Stimulated activated CD4-positive, alpha-beta T cell treated with anti-CD3 and anti-CD28 coated beads, Interleukin-1b, Interleukin-23, amount 100 ng/mL, for 48 hours (primary cell): ENCODE results near the gene GRK2.

Experiments used
- DNase-seq: peaks from one replicate; pipeline ENCODE4 v3.0.0-alpha.2; 2020

GRK2 gene

DNA sequence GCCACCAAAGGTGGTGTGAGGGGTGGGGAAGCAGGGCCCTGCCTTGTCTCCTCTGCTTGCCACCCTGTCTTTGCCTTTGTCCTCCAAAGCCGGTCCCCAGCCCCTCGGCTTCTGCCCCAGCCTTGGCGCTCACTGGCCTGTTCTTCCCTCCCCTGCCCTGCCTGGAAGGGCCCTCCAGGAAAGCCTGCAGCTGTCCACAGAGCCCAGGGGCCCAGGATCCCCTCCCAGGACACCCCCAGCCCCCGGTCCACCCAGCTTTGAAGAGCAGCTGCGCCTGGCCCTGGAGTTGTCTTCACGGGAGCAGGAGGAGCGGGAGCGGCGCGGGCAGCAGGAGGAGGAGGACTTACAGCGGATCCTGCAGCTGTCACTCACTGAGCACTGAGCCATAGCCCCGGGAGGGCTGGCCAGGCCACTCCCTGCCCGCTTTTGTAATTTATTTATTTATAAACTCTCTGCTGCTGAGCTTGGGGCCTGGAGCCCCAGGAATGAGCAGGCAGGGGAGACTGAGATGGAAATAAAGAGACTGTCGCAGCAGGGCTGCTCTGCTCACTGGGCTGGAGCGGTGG is 35.8 kb downstream of the GRK2 start:
- DNase-seq = no peak

DNA sequence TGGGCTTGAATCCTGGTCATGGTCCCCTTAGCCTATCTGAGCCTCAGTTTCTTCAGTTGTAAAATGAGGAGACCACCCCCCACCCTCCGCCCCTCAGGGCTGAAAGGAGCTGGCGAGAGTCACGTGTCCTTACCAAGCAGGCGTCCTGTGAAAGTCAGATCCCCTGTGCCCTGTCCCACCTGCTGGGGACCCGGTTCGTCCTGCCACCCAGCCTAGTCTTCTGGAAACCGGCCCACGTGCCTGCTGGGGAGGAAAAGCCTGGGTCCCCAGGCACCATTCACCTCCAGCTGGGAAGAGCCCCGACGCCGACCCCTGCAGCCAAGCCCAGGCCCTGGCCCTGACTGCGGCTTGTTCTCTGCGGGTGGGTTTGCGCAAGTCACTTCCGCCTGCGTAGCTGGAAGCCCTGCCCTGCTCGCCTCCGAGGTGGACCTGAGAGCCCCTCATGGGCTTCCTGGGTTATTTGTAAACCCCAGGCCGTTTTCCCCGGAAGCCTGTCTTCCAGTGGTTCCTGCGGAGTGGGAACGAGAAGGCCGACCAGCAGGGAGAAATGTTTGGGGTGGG is 36.4 kb downstream of the GRK2 start:
- no peak for DNase-seq

DNA sequence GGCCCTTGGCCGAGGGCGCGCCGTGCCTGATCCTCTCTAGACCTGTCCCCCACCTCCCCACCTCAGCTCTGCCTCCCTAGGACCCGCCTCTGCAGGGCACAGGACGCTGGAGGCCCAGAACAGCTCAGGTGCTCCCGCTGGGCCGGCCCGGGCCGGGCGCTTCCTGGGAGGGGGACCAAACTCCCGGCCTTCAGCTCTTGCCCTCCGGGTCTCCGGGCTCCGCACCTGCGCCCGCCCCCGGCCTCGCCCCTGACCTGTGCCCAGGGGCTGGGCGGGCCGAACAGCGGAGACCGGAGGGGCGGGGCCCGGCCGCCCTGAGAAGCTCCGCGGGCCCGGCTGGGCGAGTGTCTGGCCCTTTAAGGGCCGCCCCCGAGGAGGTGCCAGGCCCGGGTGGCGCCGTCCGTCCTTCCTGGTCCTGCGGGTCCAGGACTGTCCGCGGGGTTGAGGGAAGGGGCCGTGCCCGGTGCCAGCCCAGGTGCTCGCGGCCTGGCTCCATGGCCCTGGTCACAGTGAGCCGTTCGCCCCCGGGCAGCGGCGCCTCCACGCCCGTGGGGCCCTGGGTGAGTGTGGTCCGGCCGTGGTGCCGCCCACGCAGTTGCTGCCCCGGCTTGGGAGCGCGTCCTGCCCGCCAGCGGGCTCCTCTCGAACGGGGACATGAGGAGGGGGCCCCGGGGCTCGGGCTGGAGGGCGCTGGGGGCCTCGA is 37.0 kb downstream of the GRK2 start, which contains the start of gene SSH3:
TSS of gene SSH3 (plus strand) at position 399 of the 703 bp plus-strand sequence. CDS start at position 495, 96 bp downstream.
- no peak for DNase-seq

DNA sequence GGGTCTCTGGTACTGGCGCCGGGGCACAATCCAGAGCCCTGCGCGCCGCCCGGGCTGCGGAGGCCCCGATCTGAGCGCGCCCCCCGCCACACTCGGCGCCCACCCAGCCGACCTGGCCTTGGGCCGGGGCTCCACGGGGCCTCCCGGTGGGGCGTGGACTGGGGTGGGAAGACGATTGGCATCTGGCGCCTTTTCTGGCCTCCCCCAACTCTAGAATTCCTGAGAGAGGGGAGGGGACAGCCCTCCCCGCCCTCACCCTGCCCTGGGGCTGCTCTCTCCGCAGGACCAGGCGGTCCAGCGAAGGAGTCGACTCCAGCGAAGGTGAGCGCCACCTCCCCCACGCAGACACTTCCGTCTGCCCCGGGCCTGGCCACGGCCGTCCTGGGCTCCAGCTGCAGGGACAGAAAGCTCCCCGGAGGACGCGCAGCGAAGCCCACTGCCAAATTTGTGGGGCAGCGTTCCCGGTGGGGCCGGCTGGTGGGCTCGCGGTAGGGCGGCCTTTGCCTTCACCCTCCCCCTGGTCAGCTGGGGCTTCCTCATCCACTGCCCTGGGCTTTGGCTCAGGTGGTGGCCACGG is 37.6 kb downstream of the GRK2 start:
- no peak for DNase-seq

DNA sequence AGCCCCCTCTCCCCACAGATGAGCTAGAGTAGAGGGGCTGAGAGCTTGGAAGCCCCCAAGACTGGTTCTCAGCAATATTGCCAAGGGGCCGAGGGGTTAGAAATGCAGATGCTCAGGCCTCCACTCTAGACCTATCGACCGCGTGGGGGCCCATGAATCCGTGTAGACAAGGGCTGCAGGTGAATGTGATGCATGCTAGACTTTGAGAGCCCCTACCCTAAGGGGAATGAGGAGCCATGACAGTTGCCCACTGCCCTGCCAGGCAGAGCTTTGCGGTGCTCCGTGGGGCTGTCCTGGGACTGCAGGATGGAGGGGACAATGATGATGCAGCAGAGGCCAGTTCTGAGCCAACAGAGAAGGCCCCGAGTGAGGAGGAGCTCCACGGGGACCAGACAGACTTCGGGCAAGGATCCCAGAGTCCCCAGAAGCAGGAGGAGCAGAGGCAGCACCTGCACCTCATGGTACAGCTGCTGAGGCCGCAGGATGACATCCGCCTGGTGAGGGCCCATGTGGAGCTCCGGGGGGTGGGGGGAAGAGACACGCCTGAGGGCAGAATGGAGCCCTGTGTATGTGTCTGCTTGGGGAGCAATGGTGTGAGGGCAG is 38.3 kb downstream of the GRK2 start:
- no peak for DNase-seq

DNA sequence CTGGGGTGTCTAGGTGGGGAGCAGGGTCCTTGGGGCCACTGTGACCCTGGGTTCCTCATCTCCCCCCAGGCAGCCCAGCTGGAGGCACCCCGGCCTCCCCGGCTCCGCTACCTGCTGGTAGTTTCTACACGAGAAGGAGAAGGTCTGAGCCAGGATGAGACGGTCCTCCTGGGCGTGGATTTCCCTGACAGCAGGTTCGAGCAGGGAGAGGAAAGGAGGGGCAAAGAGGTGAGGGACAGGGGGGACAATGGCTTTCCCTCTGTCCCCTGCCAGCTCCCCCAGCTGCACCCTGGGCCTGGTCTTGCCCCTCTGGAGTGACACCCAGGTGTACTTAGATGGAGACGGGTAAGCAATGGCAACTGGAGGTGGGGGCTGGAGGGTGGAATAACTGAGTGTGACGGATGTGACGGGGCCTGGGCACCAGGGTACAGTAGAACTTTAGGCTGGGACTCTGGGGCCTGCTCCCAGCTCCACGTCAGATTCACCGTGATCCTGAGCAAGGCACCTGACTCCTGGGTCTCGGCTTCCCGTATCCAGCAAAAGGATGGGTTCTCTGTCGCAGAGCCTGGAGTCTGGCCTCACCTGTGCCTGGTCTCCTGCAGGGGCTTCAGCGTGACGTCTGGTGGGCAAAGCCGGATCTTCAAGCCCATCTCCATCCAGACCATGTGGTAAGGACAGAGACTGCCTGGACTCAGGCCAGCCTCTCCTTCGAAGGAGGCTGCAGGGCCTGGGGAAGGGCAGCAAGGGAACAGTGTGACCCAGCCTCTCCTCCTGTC is 40.7 kb downstream of the GRK2 start:
- DNase-seq = no peak

DNA sequence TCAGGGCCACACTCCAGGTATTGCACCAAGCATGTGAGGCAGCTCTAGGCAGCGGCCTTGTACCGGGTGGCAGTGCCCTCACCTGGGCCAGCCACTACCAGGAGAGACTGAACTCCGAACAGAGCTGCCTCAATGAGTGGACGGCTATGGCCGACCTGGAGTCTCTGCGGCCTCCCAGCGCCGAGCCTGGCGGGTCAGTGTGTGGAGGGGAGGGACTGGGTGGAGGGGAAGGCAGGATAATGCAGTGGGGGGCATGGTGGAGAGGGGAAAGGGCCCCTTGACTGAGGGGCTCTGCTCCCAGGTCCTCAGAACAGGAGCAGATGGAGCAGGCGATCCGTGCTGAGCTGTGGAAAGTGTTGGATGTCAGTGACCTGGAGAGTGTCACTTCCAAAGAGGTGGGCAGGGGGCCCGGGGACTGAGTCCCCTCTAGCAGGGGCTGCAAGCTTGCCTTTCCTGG is 41.3 kb downstream of the GRK2 start:
- no peak for DNase-seq

DNA sequence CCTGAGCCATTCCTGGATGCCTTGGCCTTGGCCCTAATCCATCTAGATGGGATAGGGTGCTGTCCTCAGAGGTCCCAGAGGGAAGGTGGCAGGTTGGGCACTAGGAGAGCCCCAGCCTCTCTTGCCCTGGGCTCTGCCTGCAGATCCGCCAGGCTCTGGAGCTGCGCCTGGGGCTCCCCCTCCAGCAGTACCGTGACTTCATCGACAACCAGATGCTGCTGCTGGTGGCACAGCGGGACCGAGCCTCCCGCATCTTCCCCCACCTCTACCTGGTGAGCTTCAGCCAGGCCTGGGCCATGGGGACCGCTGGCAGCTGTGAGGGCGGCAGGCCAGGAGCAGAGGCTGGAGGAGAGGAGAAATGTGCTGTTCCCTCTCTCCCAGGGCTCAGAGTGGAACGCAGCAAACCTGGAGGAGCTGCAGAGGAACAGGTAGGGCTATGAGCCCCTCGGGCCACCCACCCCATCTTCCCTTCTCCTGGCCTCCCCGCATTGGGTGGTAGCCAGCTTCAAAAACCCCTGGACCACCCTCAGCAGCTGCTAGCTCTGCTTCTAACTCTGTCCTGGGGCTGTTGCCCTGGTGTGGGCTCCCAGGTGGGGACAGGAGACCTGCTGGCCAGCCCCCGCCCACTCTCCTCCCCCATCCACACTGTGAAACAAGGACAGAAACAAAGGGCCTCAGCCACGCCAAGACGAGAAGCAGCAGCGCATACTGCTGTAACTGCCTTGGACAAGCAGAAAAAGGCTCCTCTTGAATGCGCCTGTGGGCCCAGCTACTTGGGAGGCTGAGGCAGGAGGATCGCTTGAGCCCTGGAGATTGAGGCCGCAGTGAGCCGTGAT is 42.0 kb downstream of the GRK2 start:
- DNase-seq = no peak

DNA sequence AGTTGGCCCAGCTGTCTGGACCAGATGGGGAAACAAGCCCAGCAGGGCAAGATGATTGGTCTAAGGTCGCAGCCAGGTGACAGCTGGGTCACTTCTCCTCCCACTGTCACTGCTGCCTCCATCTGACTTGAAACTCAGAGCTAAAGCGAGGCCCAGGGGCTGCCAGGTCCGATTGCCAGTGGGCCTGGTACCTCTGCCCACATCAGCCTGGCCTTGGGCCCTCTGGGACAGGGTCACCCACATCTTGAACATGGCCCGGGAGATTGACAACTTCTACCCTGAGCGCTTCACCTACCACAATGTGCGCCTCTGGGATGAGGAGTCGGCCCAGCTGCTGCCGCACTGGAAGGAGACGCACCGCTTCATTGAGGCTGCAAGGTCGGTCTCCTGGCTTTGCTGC is 42.9 kb downstream of the GRK2 start:
- DNase-seq = no peak

DNA sequence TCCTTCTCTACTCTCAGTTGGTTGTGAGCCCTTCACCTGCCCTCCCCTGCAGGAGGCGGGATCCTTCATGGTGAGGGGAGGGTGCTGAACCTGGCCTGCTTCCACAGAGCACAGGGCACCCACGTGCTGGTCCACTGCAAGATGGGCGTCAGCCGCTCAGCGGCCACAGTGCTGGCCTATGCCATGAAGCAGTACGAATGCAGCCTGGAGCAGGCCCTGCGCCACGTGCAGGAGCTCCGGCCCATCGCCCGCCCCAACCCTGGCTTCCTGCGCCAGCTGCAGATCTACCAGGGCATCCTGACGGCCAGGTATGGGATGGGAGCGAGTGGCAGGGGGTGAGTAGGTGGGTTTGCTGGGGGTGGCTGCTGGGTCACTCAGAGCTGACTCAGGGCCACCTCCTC is 43.4 kb downstream of the GRK2 start:
- DNase-seq = no peak

DNA sequence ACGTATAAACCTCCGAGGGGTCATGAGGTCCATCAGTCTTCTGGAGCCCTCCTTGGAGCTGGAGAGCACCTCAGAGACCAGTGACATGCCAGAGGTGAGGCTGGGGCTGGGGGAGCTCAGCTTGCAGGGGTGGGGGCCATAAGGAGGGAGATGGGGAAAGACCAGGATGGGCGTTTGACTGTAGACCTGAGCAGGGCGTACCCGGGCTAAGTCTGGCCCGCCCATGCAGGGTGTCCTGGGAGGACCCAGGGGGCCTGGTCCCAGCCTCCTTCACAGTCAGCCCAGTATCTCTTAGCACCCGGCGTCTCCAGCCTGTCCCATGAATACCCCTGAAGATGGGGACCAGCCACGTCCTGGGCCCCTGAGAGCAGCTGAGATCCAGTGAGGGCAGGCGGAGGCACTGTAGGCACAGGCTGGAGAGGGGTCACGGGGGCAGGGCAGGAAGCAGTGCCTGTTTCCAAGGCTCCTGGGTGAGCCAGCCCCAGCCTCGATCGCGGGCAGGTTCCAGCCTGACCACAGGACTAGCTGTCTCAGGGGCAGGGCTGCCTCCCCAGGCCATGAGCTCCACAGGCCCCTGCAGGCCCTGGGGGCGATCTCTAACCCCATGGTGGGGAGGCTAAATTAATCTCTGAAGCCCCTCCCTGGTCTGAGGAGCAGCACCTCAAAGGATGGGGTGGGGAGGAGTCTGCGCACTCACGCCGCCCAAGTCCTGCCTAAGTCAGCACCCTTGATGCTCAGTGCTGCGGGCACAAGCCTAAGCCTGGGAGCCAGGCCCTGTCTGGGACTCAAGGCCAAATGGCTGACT is 44.2 kb downstream of the GRK2 start:
- no peak for DNase-seq

DNA sequence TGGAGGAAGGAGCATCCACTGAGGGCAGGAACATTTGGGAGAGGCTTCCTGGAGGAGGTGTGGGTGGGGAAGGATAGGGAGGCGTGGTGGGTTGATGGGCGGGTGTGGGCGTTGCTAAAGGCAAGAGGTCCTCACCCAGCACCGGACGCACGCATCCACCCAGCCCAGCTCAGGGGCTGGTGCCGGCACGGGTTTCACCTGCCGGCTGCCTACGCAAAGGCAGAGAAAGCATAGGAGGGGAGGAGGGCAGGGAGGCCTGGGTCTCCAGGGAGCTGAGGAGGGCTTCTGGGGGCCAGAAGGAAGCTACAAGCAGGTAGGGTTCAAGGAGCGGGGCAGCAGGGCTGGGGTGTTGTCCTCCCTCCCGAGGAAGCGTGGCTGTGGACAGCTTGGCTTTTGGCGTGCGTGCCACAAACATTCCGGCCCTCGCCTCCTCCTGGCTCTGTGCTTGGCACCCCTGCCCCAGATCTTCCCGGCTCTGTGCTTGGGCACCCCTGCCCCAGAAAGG is 44.8 kb downstream of the GRK2 start:
- no peak for DNase-seq

DNA sequence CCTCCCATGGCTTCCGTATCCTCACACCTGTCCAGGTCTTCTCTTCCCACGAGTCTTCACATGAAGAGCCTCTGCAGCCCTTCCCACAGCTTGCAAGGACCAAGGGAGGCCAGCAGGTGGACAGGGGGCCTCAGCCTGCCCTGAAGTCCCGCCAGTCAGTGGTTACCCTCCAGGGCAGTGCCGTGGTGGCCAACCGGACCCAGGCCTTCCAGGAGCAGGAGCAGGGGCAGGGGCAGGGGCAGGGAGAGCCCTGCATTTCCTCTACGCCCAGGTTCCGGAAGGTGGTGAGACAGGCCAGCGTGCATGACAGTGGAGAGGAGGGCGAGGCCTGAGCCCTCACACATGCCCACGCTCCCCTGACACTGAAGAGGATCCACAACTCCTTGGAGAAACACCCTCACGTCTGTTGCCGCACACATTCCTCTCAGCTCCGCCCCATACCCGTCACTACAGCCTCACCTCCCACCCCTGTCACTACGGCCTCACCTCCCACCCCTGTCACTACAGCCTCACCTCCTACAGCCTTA is 45.3 kb downstream of the GRK2 start:
- no peak for DNase-seq

DNA sequence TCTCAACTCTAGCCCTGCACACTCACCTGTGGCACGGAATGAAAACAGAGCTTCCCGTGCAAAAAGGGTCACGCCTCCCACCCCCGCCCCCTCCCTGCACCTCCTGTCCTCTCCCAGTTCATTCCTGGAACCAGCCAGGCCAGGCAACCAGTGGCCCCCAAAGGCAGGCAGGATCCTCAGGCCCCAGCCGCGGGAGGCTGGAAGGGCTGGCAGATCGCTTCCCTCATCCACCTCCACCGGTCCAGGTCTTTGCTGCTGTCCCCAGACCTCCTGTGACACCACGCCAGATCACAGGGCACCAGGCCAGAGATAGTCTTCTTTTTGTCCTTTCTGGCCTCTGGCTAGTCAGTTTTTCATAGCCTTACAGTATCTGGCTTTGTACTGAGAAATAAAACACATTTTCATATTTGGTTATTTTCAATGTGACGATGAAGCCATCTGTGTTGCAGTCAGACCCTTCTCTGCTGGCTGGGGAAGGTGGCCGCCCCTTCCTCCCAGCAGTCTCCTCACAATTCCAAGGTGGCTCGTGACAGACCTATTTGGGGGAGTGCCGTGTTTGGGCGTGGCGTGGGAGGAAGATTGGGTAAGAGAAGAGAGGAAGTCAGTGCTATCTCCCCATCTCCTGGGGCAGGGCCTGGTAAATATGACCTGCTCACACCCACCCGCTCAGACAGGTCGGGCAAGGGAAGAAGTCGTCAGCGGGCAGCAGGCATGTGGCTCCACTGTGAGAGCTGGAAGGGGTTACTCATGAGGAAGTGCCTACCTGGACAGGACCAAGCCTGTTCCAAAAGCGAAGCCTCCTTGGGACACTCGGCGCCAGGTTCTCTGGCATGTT is 46.1 kb downstream of the GRK2 start:
- DNase-seq = no peak

DNA sequence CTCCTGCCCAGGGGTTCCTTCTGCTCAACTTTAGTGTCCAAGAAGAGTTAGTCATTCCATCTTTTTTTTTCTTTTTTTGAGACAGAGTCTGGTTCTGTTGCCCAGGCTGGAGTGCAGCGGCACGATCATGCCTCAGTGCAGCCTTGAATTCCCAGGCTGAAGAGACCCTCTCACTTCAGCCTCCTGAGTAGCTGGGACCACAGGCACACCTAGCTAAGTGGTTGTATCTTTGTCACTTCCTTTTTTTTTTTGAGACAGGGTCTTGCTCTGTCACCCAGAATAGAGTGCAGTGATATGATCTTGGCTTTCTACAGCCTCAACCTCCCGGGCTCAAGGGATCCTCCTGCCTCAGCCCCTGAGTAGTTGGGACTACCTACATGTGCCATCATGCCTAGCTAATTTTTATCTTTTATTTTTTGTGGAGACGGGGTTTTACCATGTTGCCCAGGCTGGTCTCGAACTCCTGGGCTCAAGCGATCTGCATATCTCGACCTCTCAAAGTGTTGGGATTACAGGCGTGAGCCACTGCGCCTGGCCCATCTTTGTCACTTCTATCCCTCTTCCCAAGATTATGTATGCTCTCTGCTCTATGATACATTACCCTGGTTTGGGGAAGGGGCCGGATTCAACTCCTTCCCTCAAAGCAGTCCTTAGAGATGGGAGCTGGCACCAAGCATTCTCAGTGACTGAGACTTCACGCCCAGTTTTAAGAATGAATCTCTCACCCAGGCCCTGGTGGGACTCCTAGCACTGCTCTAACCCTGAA is 47.0 kb downstream of the GRK2 start:
- no peak for DNase-seq

DNA sequence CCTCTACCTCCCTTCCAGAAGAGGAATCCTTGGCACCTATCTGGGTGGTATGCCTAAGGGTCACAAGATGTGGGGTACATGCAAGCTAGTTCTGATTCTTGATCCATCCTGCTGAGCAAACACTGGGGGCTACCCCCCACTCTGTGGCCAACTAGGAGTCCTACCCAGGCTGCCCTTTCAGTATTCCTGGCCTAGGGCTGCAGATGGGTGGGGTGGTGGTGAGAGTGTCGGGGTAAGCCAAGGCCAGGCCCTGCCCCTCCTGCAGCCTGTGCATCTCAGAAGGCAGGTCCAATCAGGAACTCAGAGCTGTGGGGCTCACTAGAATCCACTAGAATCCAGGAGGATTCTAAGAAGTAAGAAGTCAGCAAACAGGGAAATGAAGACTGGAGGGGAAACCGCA is 47.9 kb downstream of the GRK2 start:
- DNase-seq = no peak

DNA sequence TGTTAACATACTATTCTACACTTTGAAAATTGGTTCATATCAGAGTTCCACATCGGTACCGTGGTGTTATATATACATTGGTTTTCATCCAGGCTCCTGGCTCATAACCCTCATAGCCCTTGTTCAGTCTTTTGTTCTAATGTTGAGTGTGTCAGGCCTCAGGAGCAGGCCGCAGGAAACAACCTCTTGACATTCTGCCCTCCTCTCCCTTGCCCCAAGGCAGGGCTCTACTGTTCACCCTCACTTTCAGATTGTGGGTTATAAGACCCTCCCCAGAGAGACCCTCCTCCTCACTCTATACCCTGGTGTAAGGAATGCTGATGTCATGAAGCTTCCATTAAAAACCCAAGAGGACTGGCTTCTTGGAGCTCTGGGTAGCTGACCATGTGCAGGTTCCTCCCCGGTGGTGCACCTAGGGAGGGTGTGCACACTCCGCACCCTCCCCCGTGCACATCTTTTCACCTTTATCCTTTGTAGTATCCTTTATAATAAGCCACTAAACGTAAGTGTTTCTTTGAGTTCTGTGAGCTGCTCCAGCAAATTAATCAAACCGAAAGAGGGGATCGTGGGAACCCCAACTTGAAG is 49.1 kb downstream of the GRK2 start:
- no peak for DNase-seq

DNA sequence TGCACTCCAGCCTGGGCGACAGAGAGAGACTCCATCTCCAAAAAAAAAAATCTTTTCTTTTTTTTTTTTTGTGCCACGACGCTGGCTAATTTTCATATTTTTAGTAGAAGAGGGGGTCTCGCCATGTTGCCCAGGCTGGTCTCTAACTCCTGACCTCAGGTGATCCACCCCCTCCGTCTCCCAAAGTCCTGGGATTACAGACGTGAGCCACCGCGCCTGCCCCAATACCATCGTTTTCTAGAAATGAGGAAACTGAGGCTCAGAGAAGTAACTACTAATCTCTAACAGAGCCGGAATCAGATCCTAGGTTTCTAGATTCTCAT is 50.6 kb downstream of the GRK2 start:
- no peak for DNase-seq
